Peyer's patch (tissue), 4 donors: ENCODE measurements around the gene XPNPEP1. TPM values are rescaled to one million over a fixed set of nuclear protein-coding genes. Genes with fewer than 3 reads are reported as not detected.

Source experiments
- DNase-seq, 3 donors: peaks; one replicate each; pipeline ENCODE4 v3.0.0-alpha.2; 2017 to 2019
- H3K27ac ChIP-seq, 4 donors: fragments of 200-600 bp; sonication (generic); one replicate each; pipeline ENCODE4 v1.5.1; 2016 to 2019
- H3K27me3 ChIP-seq, 2 donors: fragments of 200-600 bp; sonication (generic); one replicate each; pipeline ENCODE4 v1.5.1; 2019
- H3K36me3 ChIP-seq, 3 donors: fragments of 200-600 bp; sonication (generic); one replicate each; pipeline ENCODE4 v1.5.1; 2016 to 2019
- H3K4me1 ChIP-seq, 4 donors: fragments of 200-600 bp; sonication (generic); one replicate each; pipeline ENCODE4 v1.5.1; 2016 to 2019
- H3K4me3 ChIP-seq, 4 donors: fragments of 200-600 bp; sonication (generic); 1 replicate in 3 of 4; 2 replicates in 1 of 4; pipeline ENCODE4 v1.5.1; 2016 to 2019; ENCODE audit warnings: mild to moderate bottlenecking in 1 of 4
- H3K9me3 ChIP-seq, 4 donors: fragments of 200-600 bp; sonication (generic); one replicate each; pipeline ENCODE4 v1.5.1; 2016 to 2019; ENCODE audit warnings: mild to moderate bottlenecking in 1 of 4
- CTCF ChIP-seq, 6 experiments: fragments of 450-650 bp in 4 of 6; fragments of 200-600 bp in 2 of 6; sonication (generic) in 1 of 6; IDR thresholded peaks; one replicate each; pipeline ENCODE4 v1.5.1; 2017 to 2019; ENCODE audit warnings: antibody characterized with exemption in 6 of 6, mild to moderate bottlenecking in 3 of 6, moderate library complexity in 1 of 6
- POLR2A ChIP-seq, 2 donors: fragments of 450-650 bp; IDR thresholded peaks; one replicate each; pipeline ENCODE4 v1.5.1; 2017; ENCODE audit warnings: antibody characterized with exemption in 2 of 2, mild to moderate bottlenecking in 2 of 2, moderate library complexity in 2 of 2
- total RNA-seq, 4 donors: library from RNA; depleted of rRNA; stranded (reverse); fragments of >200 nt; gene quantifications; one replicate each; pipeline ENCODE4 v1.1.0, GENCODE V29; 2016

XPNPEP1 gene
- total RNA-seq, 4 donors from 2014 or later = 148 to 295 (median 263) TPM

- Histone ChIP-seq H3K27ac (peak overlapping the region in 3 of 4 donors; percentile 32 to 79 (median 72)), H3K4me1 (peaks cover 0 to 50% (median 15%) of the 10 kb centered on the region in 4 donors)
- TF ChIP-seq CTCF (IDR thresholded peaks at IDR 0.05) (no peak), POLR2A (IDR thresholded peaks at IDR 0.05) (no peak)
Observed at GRCh38 chr10:109911903-109912302, 11.4 kb downstream of the XPNPEP1 start.

GRCh38 chr10:109906316-109906715, 17.0 kb downstream of the XPNPEP1 start:
- Histone ChIP-seq H3K27ac (peak overlapping the region in 2 of 4 donors; percentile 29 to 69), H3K9me3 (no peaks in the 10 kb centered on the region), H3K4me3 (no peak overlapping the region), H3K36me3 (peaks cover 0 to 18% (median 0%) of the 10 kb centered on the region in 3 donors), H3K27me3 (no peaks in the 10 kb centered on the region), H3K4me1 (peaks cover 0 to 47% (median 12%) of the 10 kb centered on the region in 4 donors)
- peak in 1 of 3 donors; percentile 66 for DNase-seq
- no peak for TF ChIP-seq CTCF (IDR thresholded peaks at IDR 0.05)
- no peak for TF ChIP-seq POLR2A (IDR thresholded peaks at IDR 0.05)

More at GRCh38 chr10:109911903-109912302, 11.4 kb downstream of the XPNPEP1 start:
- Histone ChIP-seq H3K27me3 (no peaks in the 10 kb centered on the region), H3K36me3 (peaks cover 0 to 7% (median 0%) of the 10 kb centered on the region in 3 donors), H3K4me3 (peak overlapping the region in 1 of 4 donors; percentile 8), H3K9me3 (no peaks in the 10 kb centered on the region)
- no peak for DNase-seq

- peaks cover 0 to 58% (median 12%) of the 10 kb centered on the region in 4 donors for H3K4me1 ChIP-seq
Observed at GRCh38 chr10:109904397-109904796, 18.9 kb downstream of the XPNPEP1 start.

GRCh38 chr10:109902992-109903947, 20.0 kb downstream of the XPNPEP1 start:
- no peak for DNase-seq
- TF ChIP-seq POLR2A (IDR thresholded peaks at IDR 0.05) = no peak
- no peak for TF ChIP-seq CTCF (IDR thresholded peaks at IDR 0.05)
- no peaks in the 10 kb centered on the region for H3K27me3 ChIP-seq
- peak overlapping the region in 3 of 4 donors; percentile 64 to 76 (median 71) for H3K27ac ChIP-seq
- no peak overlapping the region for H3K4me3 ChIP-seq
- no peaks in the 10 kb centered on the region for H3K9me3 ChIP-seq
- peaks cover 0 to 18% (median 0%) of the 10 kb centered on the region in 3 donors for H3K36me3 ChIP-seq
- peaks cover 0 to 69% (median 12%) of the 10 kb centered on the region in 4 donors for H3K4me1 ChIP-seq

More at GRCh38 chr10:109904397-109904796, 18.9 kb downstream of the XPNPEP1 start:
- no peak for DNase-seq
- H3K36me3 ChIP-seq = peaks cover 0 to 18% (median 0%) of the 10 kb centered on the region in 3 donors
- H3K9me3 ChIP-seq = no peaks in the 10 kb centered on the region
- no peaks in the 10 kb centered on the region for H3K27me3 ChIP-seq
- H3K27ac ChIP-seq = no peak overlapping the region
- TF ChIP-seq CTCF (IDR thresholded peaks at IDR 0.05) (no peak), POLR2A (IDR thresholded peaks at IDR 0.05) (no peak)
- no peak overlapping the region for H3K4me3 ChIP-seq

- H3K4me1 ChIP-seq = peaks cover 0 to 70% (median 12%) of the 10 kb centered on the region in 4 donors
- DNase-seq = peak in 1 of 3 donors; percentile 59
- TF ChIP-seq POLR2A (IDR thresholded peaks at IDR 0.05) (no peak), CTCF (IDR thresholded peaks at IDR 0.05) (no peak)
- no peaks in the 10 kb centered on the region for H3K9me3 ChIP-seq
- no peaks in the 10 kb centered on the region for H3K27me3 ChIP-seq
- H3K36me3 ChIP-seq = no peaks in the 10 kb centered on the region
- no peak overlapping the region for H3K4me3 ChIP-seq
- H3K27ac ChIP-seq = peak overlapping the region in 3 of 4 donors; percentile 57 to 77 (median 60)
Observed at GRCh38 chr10:109899356-109900331, 23.7 kb downstream of the XPNPEP1 start.
